HFF-Myc (cell line): ENCODE data around the gene TMEM174.

Experiments used
- DNase-seq: peaks from one replicate; pipeline ENCODE4 v3.0.0-alpha.2; 2011; ENCODE audit warnings: low read depth; ENCODE audit errors: extremely low read depth
- H3K4me3 ChIP-seq: replicated peaks from 2 replicates; pipeline ENCODE4 v1.5.1; 2011; ENCODE audit warnings: low read depth, mild to moderate bottlenecking, control low read depth, low read length
- TF ChIP-seq, protein P1 (sequence below): IDR thresholded peaks from 2 replicates; pipeline ENCODE4 v1.5.1; 2012; ENCODE audit warnings: mild to moderate bottlenecking, low read depth, low read length, control low read depth; ENCODE audit errors: missing control alignments

TMEM174 gene

DNA sequence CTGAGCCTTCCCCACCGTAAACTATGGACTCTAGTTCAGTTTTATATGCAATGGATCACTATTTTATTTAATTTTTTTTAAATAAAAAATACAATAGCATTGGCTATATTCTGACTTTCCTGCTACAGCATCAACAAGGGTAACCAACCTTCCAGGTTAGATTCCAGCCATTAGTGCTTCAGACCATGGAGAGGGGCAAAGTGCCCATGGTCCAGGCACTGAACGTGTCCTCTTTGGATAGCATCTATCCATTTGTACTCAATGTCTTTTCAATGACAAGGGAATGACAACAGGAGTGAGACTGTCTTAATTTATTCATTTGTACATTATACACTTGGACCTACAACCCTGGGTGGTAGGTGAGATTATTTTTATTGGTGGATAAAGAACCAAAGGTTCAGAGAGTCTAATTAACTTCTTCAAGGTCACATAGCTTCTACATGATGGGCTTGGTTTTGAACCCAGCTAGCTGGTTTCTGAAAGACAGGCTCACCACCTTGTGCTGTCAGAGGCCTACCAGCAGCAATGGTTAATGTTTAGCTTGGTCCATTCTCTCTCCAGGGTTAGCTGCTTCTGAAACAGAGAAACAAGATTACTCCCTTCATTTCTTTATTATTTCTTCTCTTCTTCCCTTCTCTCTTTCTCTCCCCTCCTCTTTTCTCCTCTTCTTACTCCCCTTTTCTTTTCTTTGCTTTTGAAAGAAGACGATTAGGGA is 41.1 kb upstream of the TMEM174 start:
- no peak for DNase-seq
- H3K4me3 ChIP-seq, result no peak overlapping the region
- TF ChIP-seq, protein P1, sequence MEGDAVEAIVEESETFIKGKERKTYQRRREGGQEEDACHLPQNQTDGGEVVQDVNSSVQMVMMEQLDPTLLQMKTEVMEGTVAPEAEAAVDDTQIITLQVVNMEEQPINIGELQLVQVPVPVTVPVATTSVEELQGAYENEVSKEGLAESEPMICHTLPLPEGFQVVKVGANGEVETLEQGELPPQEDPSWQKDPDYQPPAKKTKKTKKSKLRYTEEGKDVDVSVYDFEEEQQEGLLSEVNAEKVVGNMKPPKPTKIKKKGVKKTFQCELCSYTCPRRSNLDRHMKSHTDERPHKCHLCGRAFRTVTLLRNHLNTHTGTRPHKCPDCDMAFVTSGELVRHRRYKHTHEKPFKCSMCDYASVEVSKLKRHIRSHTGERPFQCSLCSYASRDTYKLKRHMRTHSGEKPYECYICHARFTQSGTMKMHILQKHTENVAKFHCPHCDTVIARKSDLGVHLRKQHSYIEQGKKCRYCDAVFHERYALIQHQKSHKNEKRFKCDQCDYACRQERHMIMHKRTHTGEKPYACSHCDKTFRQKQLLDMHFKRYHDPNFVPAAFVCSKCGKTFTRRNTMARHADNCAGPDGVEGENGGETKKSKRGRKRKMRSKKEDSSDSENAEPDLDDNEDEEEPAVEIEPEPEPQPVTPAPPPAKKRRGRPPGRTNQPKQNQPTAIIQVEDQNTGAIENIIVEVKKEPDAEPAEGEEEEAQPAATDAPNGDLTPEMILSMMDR, result no peak

DNA sequence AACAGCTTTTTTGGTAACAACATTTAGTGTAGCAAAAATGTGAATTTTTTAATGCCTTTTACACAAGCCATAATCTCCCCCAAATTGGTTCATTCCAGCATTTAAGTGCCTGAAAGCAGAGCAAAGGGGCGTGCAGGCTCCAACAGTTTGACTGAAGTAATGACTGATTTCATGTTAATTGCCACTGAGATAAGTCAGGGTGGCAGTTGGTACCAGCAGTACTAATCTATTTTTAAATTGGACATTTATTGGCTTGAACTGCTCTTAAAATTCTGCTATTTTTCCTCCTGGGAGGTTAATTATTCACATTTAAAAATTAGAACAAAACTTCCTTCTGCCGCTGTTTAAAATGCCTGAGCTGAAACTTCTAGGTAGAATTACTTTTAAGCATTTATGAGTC is 40.2 kb upstream of the TMEM174 start:
- TF ChIP-seq, protein P1, result no peak
- no peak for DNase-seq
- H3K4me3 ChIP-seq, result no peak overlapping the region

DNA sequence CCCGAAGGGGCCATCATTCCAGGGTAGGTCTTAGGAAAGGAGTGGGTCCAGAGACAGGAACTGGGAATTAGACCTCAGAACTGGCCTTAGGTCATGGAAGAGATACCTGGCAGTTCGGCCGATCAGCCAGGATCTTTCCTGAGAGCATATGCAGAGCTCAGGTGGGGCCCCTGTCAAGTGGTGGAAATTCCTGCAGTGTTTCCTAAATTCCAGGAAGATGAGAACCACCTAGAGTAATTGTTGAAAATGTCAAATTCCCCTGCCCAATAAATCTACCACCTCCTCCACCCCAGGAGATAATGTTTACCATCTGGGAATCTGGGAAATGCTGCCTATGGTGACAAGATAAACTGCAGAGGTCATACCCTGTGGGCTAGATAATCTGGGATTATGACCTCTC is 38.0 kb upstream of the TMEM174 start:
- DNase-seq, result no peak
- no peak overlapping the region for H3K4me3 ChIP-seq
- TF ChIP-seq, protein P1, result no peak

DNA sequence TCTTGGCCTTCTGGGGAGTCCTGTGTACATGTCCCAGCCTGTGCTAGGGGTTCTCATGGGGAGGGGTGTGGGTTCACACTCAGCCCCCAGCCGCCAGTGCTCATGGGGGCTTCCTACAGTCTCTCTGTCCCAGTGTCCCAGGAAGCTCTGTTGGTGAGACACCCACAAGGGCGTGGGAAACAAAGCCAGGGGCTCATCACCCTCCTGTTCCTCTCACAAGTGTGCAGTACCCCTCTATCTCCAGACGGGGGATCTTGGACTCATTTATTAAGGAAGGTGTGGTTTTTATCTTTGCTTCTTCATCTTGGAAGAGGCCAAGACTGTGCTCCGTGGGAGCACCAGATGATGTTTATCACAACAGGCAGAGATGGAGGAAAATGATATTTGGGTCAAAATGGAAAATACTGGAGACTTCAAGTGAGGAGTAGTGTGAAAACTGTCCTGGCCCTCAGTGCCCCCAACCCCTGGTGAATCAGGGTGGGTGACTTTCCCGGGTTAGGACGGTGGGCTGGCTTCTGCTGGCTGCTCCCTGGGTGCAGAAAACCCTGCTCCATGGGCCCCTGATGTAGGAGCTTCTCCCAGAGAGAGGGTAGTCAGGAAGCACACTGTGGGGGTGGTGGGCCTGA is 37.5 kb upstream of the TMEM174 start:
- no peak overlapping the region for H3K4me3 ChIP-seq
- TF ChIP-seq, protein P1, result peak; percentile 64
- DNase-seq, result peak; percentile 43

DNA sequence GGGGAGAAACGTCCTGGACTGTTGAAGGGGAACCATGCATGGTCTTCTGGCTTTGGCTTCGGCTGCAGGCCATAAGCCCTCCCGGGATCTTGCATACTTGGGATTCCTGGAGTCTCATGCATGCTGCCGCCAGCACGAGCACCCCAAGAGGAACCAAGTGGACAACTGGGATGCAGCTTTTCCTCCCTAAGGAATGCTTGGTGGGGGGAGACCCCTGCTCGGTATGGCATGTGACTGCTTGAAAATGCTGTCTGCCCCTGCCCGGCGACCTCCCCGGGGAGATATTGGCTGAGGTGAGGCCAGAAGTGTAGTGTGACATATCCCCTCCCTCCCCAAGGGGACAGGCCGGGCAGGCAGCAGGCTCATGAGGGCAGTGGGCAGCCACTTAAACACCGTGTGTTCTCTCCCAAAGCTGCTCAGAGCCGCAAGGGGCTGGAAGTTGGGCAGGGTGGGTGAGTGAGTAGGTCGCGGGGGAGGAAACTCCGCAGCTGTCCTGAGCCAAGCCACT is 36.9 kb upstream of the TMEM174 start:
- no peak for DNase-seq
- TF ChIP-seq, protein P1, result no peak
- H3K4me3 ChIP-seq, result no peak overlapping the region

DNA sequence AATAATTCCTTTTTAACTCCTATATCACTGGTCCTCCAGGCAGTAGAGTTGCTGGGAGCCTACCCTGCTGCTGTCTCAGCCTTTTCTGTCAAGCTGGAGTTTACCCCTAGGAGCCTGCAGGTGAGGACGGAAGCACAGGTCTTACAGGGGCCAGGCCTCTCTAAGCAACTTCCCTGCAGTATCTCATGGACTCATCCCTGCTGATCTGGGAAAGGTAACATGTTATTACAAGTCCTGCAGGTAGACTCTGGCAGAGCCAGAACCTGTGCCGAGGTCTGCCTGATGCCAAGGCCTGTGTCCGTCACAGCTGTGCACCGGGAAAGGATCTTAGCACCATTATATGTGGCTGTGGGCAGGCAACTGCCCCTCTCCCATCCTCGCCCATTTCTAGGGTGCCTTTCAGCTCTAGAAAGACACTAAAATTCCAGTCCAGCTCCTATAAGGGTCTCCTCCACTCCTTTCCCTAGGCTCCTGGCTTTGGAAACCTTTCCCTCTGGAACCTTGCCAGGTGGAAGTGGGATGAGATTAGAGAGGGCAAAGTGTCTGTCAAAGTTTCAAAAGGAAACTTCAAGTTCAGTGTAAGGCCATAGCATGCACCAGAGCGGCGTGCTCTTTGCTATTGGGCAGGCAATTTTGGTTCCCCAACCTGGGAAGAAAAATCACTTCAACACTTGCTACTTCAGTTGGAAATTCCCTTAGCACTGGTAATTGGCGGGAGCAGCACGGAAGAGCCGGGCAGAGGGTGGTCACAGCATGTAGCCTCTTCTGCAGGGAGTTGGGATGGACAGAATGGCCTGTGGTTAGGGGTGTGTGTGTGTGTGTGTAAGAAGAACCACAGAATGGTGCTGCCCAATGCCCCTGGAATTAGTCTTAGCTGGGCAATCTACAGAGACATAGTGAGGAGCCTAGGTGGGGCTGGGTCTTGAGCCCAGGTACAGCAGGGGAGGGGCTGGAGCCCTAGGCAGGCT is 35.1 kb upstream of the TMEM174 start:
- H3K4me3 ChIP-seq, result no peak overlapping the region
- TF ChIP-seq, protein P1, result no peak
- DNase-seq, result no peak
